Keratinocyte (primary cell): ENCODE results near the gene SLC5A3. TPM values are rescaled to one million over a fixed set of nuclear protein-coding genes. Genes with fewer than 3 reads are reported as not detected.

ENCODE experiments used
- DNase-seq: peaks from one replicate; pipeline ENCODE4 v3.0.0-alpha.2; 2011; ENCODE audit warnings: low read depth, missing footprints, low spot score
- FAIRE-seq: peaks from 2 replicates; lab custom pipeline; 2011; peaks lifted over from hg19 to GRCh38; lab: Jason Lieb, UNC
- H2AFZ ChIP-seq: 2 replicates; pipeline ENCODE4 v1.6.0; 2012; ENCODE audit warnings: low read length, control low read depth, inconsistent platforms; ENCODE audit not compliant: control insufficient read depth
- H3K27ac ChIP-seq: 2 replicates; pipeline ENCODE4 v1.5.1; 2011; ENCODE audit warnings: low read length; ENCODE audit not compliant: control insufficient read depth, insufficient read depth
- H3K27me3 ChIP-seq: 3 replicates; pipeline ENCODE4 v1.6.0; 2011; ENCODE audit warnings: low read length; ENCODE audit not compliant: control insufficient read depth, insufficient read depth; ENCODE audit errors: extremely low read depth
- H3K36me3 ChIP-seq, 2 experiments: 2 replicates in 1 of 2; 3 replicates in 1 of 2; pipeline ENCODE4 v1.5.1; 2011; ENCODE audit warnings: low read length in 2 of 2, mild to moderate bottlenecking in 1 of 2; ENCODE audit not compliant: control insufficient read depth in 2 of 2, insufficient read depth in 2 of 2; ENCODE audit errors: extremely low read depth in 1 of 2
- H3K4me1 ChIP-seq: 3 replicates; pipeline ENCODE4 v1.5.1; 2011; ENCODE audit warnings: low read length; ENCODE audit not compliant: control insufficient read depth, insufficient read depth; ENCODE audit errors: extremely low read depth
- H3K4me2 ChIP-seq: 3 replicates; pipeline ENCODE4 v1.6.0; 2011; ENCODE audit warnings: low read depth, low read length; ENCODE audit not compliant: control insufficient read depth, insufficient read depth; ENCODE audit errors: extremely low read depth
- H3K4me3 ChIP-seq, 3 experiments: fragments of 200-600 bp in 1 of 3; sonication (generic) in 1 of 3; 2 replicates in 2 of 3; 3 replicates in 1 of 3; pipeline ENCODE4 v1.5.1; 2011 to 2016; ENCODE audit warnings: low read length in 3 of 3, mild to moderate bottlenecking in 3 of 3, control low read depth in 2 of 3, inconsistent platforms in 1 of 3, low read depth in 1 of 3, mixed read lengths in 1 of 3, mixed run types in 1 of 3, moderate library complexity in 1 of 3; ENCODE audit not compliant: control insufficient read depth in 2 of 3, insufficient read depth in 2 of 3; ENCODE audit errors: extremely low read depth in 1 of 3
- H3K79me2 ChIP-seq: 2 replicates; pipeline ENCODE4 v1.6.0; 2012; ENCODE audit warnings: low read length; ENCODE audit not compliant: control insufficient read depth, insufficient read depth
- H3K9ac ChIP-seq: 3 replicates; pipeline ENCODE4 v1.6.0; 2011; ENCODE audit warnings: low read length; ENCODE audit not compliant: control insufficient read depth, insufficient read depth; ENCODE audit errors: extremely low read depth
- H3K9me1 ChIP-seq: 3 replicates; pipeline ENCODE4 v1.6.0; 2011; ENCODE audit warnings: low read length; ENCODE audit not compliant: control insufficient read depth, insufficient read depth; ENCODE audit errors: extremely low read depth
- H3K9me3 ChIP-seq: 2 replicates; pipeline ENCODE4 v1.5.1; 2012; ENCODE audit warnings: low read depth, low read length; ENCODE audit not compliant: control insufficient read depth
- H4K20me1 ChIP-seq: 3 replicates; pipeline ENCODE4 v1.6.0; 2011; ENCODE audit warnings: low read length; ENCODE audit not compliant: control insufficient read depth, insufficient read depth; ENCODE audit errors: extremely low read depth
- EZH2 ChIP-seq: IDR thresholded peaks from one replicate; pipeline ENCODE4 v1.6.1; 2012; ENCODE audit warnings: inconsistent platforms, mild to moderate bottlenecking, low read length, moderate library complexity
- dilution Hi-C: fragments of 300-500 bp; cut with MboI; formaldehyde crosslinking; loops from one replicate; pipeline ENCODE4 v1.7.0; 2020; ENCODE audit warnings: low sequenced_read_pairs; ENCODE audit not compliant: extremely low pct_ligation_motif_present
- polyA plus RNA-seq, 5 experiments: library from polyadenylated mRNA; depleted of rRNA in 3 of 5; stranded (reverse) in 3 of 5; stranded (forward) in 1 of 5; unstranded in 1 of 5; fragments of >200 nt; gene quantifications; 1 replicate in 1 of 5; 2 replicates in 3 of 5; 3 replicates in 1 of 5; pipeline versions ENCODE4 v1.2.1 to v1.2.3, GENCODE V29; 2011 to 2012; ENCODE audit warnings: missing spikeins in 2 of 5, low read depth in 1 of 5, low replicate concordance in 1 of 5
- TF ChIP-seq, protein P1 (sequence below), 3 experiments: IDR thresholded peaks in 1 of 3; conservative IDR thresholded peaks in 1 of 3; optimal IDR thresholded peaks in 1 of 3; 2 replicates in 2 of 3; 3 replicates in 1 of 3; pipeline versions ENCODE3 to v1.5.1; 2011; ENCODE audit warnings: low read length in 3 of 3, mild to moderate bottlenecking in 3 of 3, moderate library complexity in 2 of 3, control low read depth in 1 of 3, inconsistent platforms in 1 of 3; ENCODE audit not compliant: insufficient read depth in 2 of 3; ENCODE audit errors: extremely low read depth in 1 of 3

SLC5A3 gene
- polyA plus RNA-seq, 1 donor (not counting 4 experiments of a cell fraction or from before 2014, with no cell fraction given), result 5.9 TPM

- FAIRE-seq (no peak), DNase-seq (no peak)
- Histone ChIP-seq H4K20me1 (peaks cover 3% of the 10 kb centered on the region), H3K36me3 (peaks cover 0 to 5% of the 10 kb centered on the region in 2 experiments), H3K4me2 (no peak overlapping the region), H3K9me1 (no peaks in the 10 kb centered on the region), H3K4me3 (no peak overlapping the region), H3K4me1 (peaks cover 5% of the 10 kb centered on the region), H2AFZ (no peak overlapping the region), H3K27me3 (no peaks in the 10 kb centered on the region), H3K9me3 (no peaks in the 10 kb centered on the region), H3K79me2 (peaks cover 80% of the 10 kb centered on the region), H3K9ac (no peak overlapping the region), H3K27ac (no peak overlapping the region)
- TF ChIP-seq, protein P1, sequence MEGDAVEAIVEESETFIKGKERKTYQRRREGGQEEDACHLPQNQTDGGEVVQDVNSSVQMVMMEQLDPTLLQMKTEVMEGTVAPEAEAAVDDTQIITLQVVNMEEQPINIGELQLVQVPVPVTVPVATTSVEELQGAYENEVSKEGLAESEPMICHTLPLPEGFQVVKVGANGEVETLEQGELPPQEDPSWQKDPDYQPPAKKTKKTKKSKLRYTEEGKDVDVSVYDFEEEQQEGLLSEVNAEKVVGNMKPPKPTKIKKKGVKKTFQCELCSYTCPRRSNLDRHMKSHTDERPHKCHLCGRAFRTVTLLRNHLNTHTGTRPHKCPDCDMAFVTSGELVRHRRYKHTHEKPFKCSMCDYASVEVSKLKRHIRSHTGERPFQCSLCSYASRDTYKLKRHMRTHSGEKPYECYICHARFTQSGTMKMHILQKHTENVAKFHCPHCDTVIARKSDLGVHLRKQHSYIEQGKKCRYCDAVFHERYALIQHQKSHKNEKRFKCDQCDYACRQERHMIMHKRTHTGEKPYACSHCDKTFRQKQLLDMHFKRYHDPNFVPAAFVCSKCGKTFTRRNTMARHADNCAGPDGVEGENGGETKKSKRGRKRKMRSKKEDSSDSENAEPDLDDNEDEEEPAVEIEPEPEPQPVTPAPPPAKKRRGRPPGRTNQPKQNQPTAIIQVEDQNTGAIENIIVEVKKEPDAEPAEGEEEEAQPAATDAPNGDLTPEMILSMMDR (optimal IDR thresholded peaks at IDR 0.05 in 1 of 3, IDR thresholded peaks at IDR 0.05 in 1 of 3, conservative IDR thresholded peaks at IDR 0.05 in 1 of 3; ENCODE audit: extremely low read depth in 1 of 3, insufficient read depth in 2 of 3, low read length in 3 of 3), result no peak
- no peak for TF ChIP-seq EZH2
- dilution Hi-C loops, result no loop called here
Measured at GRCh38 chr21:34086887-34087306, 13.5 kb downstream of the SLC5A3 start.

- Histone ChIP-seq H3K36me3 (peaks cover 0 to 5% of the 10 kb centered on the region in 2 experiments), H3K27me3 (no peaks in the 10 kb centered on the region), H3K4me3 (no peak overlapping the region), H3K79me2 (peaks cover 69% of the 10 kb centered on the region), H3K4me1 (peaks cover 5% of the 10 kb centered on the region), H3K27ac (no peak overlapping the region), H2AFZ (no peak overlapping the region), H3K9me3 (no peaks in the 10 kb centered on the region), H3K4me2 (no peak overlapping the region), H3K9me1 (no peaks in the 10 kb centered on the region), H3K9ac (no peak overlapping the region), H4K20me1 (peaks cover 3% of the 10 kb centered on the region)
- no peak for FAIRE-seq
- DNase-seq, result no peak
- dilution Hi-C loops, result no loop called here
- TF ChIP-seq, protein P1 (optimal IDR thresholded peaks at IDR 0.05 in 1 of 3, IDR thresholded peaks at IDR 0.05 in 1 of 3, conservative IDR thresholded peaks at IDR 0.05 in 1 of 3; ENCODE audit: extremely low read depth in 1 of 3, insufficient read depth in 2 of 3, low read length in 3 of 3), result no peak
- TF ChIP-seq EZH2, result no peak
Measured at GRCh38 chr21:34088752-34089151, 15.4 kb downstream of the SLC5A3 start.
